B cell (primary cell): ENCODE results near the gene CDKN1B. TPM values are rescaled to one million over a fixed set of nuclear protein-coding genes. Genes with fewer than 3 reads are reported as not detected.

Experiments used
- ATAC-seq: fragments of 200-7000 bp; cut with Tn5 transposase; one replicate; pipeline ENCODE4 v1.10.0; 2021; ENCODE audit warnings: low read depth, mild to moderate bottlenecking, moderate number of reproducible peaks, moderate library complexity
- CTCF ChIA-PET: fragments of 350-600 bp; sonication (Branson Sonifier 250); formaldehyde crosslinking; loops from one replicate; lab custom pipeline; 2021; ENCODE audit warnings: antibody characterized with exemption, inconsistent platforms; lab: Charles Lee
- POLR2A ChIA-PET: fragments of 350-600 bp; sonication (Branson Sonifier 250); formaldehyde crosslinking; loops from one replicate; lab custom pipeline; 2021; ENCODE audit warnings: antibody characterized with exemption; lab: Charles Lee
- DNase-seq: peaks from one replicate; pipeline ENCODE4 v3.0.0; 2013
- H2AFZ ChIP-seq: 2 replicates; pipeline ENCODE4 v1.6.1; 2012; ENCODE audit warnings: mild to moderate bottlenecking, low read depth, low read length; ENCODE audit not compliant: insufficient read depth, poor library complexity, severe bottlenecking
- H3K27ac ChIP-seq, 2 donors: 1 replicate in 1 of 2; 2 replicates in 1 of 2; pipeline ENCODE4 v1.5.1; 2012 to 2013; ENCODE audit warnings: low read length in 2 of 2, mild to moderate bottlenecking in 2 of 2, moderate library complexity in 1 of 2
- H3K27me3 ChIP-seq, 4 experiments: fragments of 200-600 bp in 1 of 4; sonication (generic) in 1 of 4; replicated peaks in 1 of 4; 1 replicate in 2 of 4; 2 replicates in 2 of 4; pipeline versions ENCODE4 v1.6.1 to v1.7.0; 2013 to 2016; ENCODE audit warnings: low read length in 3 of 4, mild to moderate bottlenecking in 2 of 4, mixed read lengths in 1 of 4, moderate library complexity in 1 of 4; ENCODE audit not compliant: insufficient read depth in 4 of 4, control insufficient read depth in 3 of 4; ENCODE audit errors: control extremely low read depth in 1 of 4
- H3K36me3 ChIP-seq, 2 experiments: replicated peaks in 1 of 2; 1 replicate in 1 of 2; 2 replicates in 1 of 2; pipeline versions ENCODE4 v1.6.1 to v1.7.1; 2013; ENCODE audit warnings: low read length in 1 of 2; ENCODE audit not compliant: insufficient read depth in 2 of 2, control insufficient read depth in 1 of 2; ENCODE audit errors: control extremely low read depth in 1 of 2, extremely low read depth in 1 of 2
- H3K4me1 ChIP-seq, 2 donors: fragments of 200-600 bp in 1 of 2; sonication (generic) in 1 of 2; 1 replicate in 1 of 2; 2 replicates in 1 of 2; pipeline versions ENCODE4 v1.5.1 to v1.6.1; 2013 to 2017; ENCODE audit warnings: low read length in 2 of 2; ENCODE audit not compliant: control insufficient read depth in 2 of 2, insufficient read depth in 2 of 2
- H3K4me2 ChIP-seq: replicated peaks from 2 replicates; pipeline ENCODE3; 2012; ENCODE audit warnings: mild to moderate bottlenecking, low read depth, low read length; ENCODE audit not compliant: poor library complexity, severe bottlenecking
- H3K4me3 ChIP-seq, 5 experiments: fragments of 200-600 bp in 1 of 5; sonication (generic) in 1 of 5; 1 replicate in 3 of 5; 2 replicates in 2 of 5; pipeline versions ENCODE4 v1.5.1 to v1.7.0; 2011 to 2016; ENCODE audit warnings: low read length in 4 of 5, mild to moderate bottlenecking in 4 of 5, low read depth in 2 of 5, control low read depth in 1 of 5, moderate library complexity in 1 of 5; ENCODE audit not compliant: insufficient read depth in 1 of 5; ENCODE audit errors: control extremely low read depth in 1 of 5, extremely low read depth in 1 of 5
- H3K79me2 ChIP-seq: fragments of 200-600 bp; sonication (generic); one replicate; pipeline ENCODE4 v1.6.0; 2016; ENCODE audit warnings: low read length; ENCODE audit not compliant: control insufficient read depth, insufficient read depth
- H3K9ac ChIP-seq: fragments of 200-600 bp; sonication (generic); 2 replicates; pipeline ENCODE4 v1.6.1; 2017; ENCODE audit warnings: mild to moderate bottlenecking, low read length, moderate library complexity
- H3K9me3 ChIP-seq, 3 donors: one replicate each; pipeline versions ENCODE4 v1.6.1 to v1.7.1; 2013; ENCODE audit warnings: low read length in 2 of 3; ENCODE audit not compliant: control insufficient read depth in 2 of 3, insufficient read depth in 1 of 3; ENCODE audit errors: control extremely low read depth in 1 of 3
- H4K20me1 ChIP-seq: 2 replicates; pipeline ENCODE4 v1.6.0; 2012; ENCODE audit warnings: mild to moderate bottlenecking, low read length; ENCODE audit not compliant: insufficient read depth, control insufficient read depth, poor library complexity, severe bottlenecking
- H3K27ac Mint-ChIP-seq: one replicate; pipeline ENCODE4 v1.8.0; 2021; ENCODE audit warnings: mixed read lengths
- H3K27me3 Mint-ChIP-seq: one replicate; pipeline ENCODE4 v1.8.0; 2021; ENCODE audit warnings: mixed read lengths
- H3K4me1 Mint-ChIP-seq: one replicate; pipeline ENCODE4 v1.8.0; 2021; ENCODE audit warnings: mixed read lengths
- H3K4me3 Mint-ChIP-seq: one replicate; pipeline ENCODE4 v1.8.0; 2021; ENCODE audit warnings: mixed read lengths
- H3K9me3 Mint-ChIP-seq: one replicate; pipeline ENCODE4 v1.8.0; 2022; ENCODE audit warnings: mixed read lengths; ENCODE audit not compliant: insufficient read depth
- CTCF ChIP-seq: fragments of 200-600 bp; IDR thresholded peaks from one replicate; pipeline ENCODE4 v1.8.0; 2022; ENCODE audit warnings: antibody characterized with exemption, mild to moderate bottlenecking
- EZH2 ChIP-seq: IDR thresholded peaks from 2 replicates; pipeline ENCODE4 v1.6.1; 2012; ENCODE audit warnings: borderline replicate concordance, low read depth, mild to moderate bottlenecking, moderate library complexity, low read length; ENCODE audit not compliant: insufficient read depth, poor library complexity, severe bottlenecking
- WGBS: methylation state at CpG from one replicate; pipeline ENCODE4 v1.1.5; 2013; ENCODE audit warnings: missing lambda C conversion rate; ENCODE audit not compliant: insufficient coverage; 5-methylcytosine and 5-hydroxymethylcytosine counted together
- intact Hi-C: fragments of 100-400 bp; cut with micrococcal nuclease; formaldehyde crosslinking; loops from one replicate; pipeline ENCODE4 v1.10.0; 2022
- polyA plus RNA-seq: library from polyadenylated mRNA; depleted of rRNA; stranded (reverse); fragments of >200 nt; gene quantifications from 2 replicates; pipeline ENCODE4 v1.2.3, GENCODE V29; 2012
- total RNA-seq, 2 donors: library from RNA; stranded (reverse); fragments of 120-200 nt in 1 of 2; gene quantifications; 1 replicate in 1 of 2; 2 replicates in 1 of 2; pipeline versions ENCODE4 v1.2.3 to v1.2.4, GENCODE V29; 2013 to 2022

The CDKN1B gene
- total and polyA plus RNA-seq, 2 donors (not counting 1 experiment from before 2014, with no cell fraction given) = 77.4 to 149 TPM

- DNase-seq (no peak), ATAC-seq (no peak)
- CTCF ChIA-PET = interaction anchor here (0.9 to 1.3 kb wide), 3 partner anchors 18 to 355 kb away, joined by 3 to 6 read pairs (median 4); no protein-coding TSS in a partner anchor
- intact Hi-C loops = no loop called here
- Mint-ChIP-seq H3K4me1 (peaks cover 18% of the 10 kb centered on the region), H3K4me3 (no peak overlapping the region), H3K27ac (no peak overlapping the region), H3K27me3 (no peaks in the 10 kb centered on the region), H3K9me3 (no peaks in the 10 kb centered on the region)
- H3K4me3 ChIP-seq = no peak overlapping the region
- H3K27me3 ChIP-seq = no peaks in the 10 kb centered on the region
- H4K20me1 ChIP-seq = peaks cover 5% of the 10 kb centered on the region
- 100% methylated on average over 4 of the region's 6 CpGs for WGBS
- H3K27ac ChIP-seq = no peak overlapping the region
- no peak overlapping the region for H2AFZ ChIP-seq
- H3K4me2 ChIP-seq = no peak overlapping the region
- peaks cover 0 to 13% of the 10 kb centered on the region in 2 experiments for H3K36me3 ChIP-seq
- H3K9ac ChIP-seq = no peak overlapping the region
- POLR2A ChIA-PET = no interaction called here
- no peaks in the 10 kb centered on the region for H3K9me3 ChIP-seq
- peaks cover 7 to 15% of the 10 kb centered on the region in 2 donors for H3K4me1 ChIP-seq
- peaks cover 31% of the 10 kb centered on the region for H3K79me2 ChIP-seq
- TF ChIP-seq CTCF (no peak), EZH2 (no peak)
These were observed 14.6 kb downstream of the CDKN1B start for GRCh38 chr12:12731785-12732184.

- Mint-ChIP-seq H3K4me1 (peaks cover 21% of the 10 kb centered on the region), H3K27me3 (no peaks in the 10 kb centered on the region), H3K9me3 (no peaks in the 10 kb centered on the region), H3K27ac (no peak overlapping the region), H3K4me3 (no peak overlapping the region)
- no peak for TF ChIP-seq CTCF
- no peak for TF ChIP-seq EZH2
- CTCF ChIA-PET = no interaction called here
- Histone ChIP-seq H3K4me2 (no peak overlapping the region), H3K4me1 (peaks cover 6 to 15% of the 10 kb centered on the region in 2 donors), H4K20me1 (peaks cover 5% of the 10 kb centered on the region), H3K79me2 (peaks cover 30% of the 10 kb centered on the region), H3K36me3 (peaks cover 0 to 11% of the 10 kb centered on the region in 2 experiments), H3K9ac (no peak overlapping the region), H2AFZ (no peak overlapping the region), H3K4me3 (no peak overlapping the region), H3K27me3 (no peaks in the 10 kb centered on the region), H3K27ac (peak overlapping the region in 1 of 2 donors; percentile 49), H3K9me3 (no peaks in the 10 kb centered on the region)
- POLR2A ChIA-PET = interaction anchor here (0.7 kb wide), 1 partner anchor 11 kb away, joined by 4 read pairs; no protein-coding TSS in a partner anchor
- no peak for DNase-seq
- intact Hi-C loops = no loop called here
- no peak for ATAC-seq
- WGBS = no CpG with 5 or more reads among the region's 2 CpGs
These were observed 15.9 kb downstream of the CDKN1B start for GRCh38 chr12:12733118-12733517.
